ENCODE results near the gene C2orf78. TPM values are rescaled to one million over a fixed set of nuclear protein-coding genes. Genes with fewer than 3 reads are reported as not detected.
A peak's percentile ranks its signal among the peaks of the same experiment; 100 is the strongest.

C2orf78 gene
- total and polyA plus RNA-seq, 9 of the 15 experiments (the other 6 are each of a cell fraction or from before 2014, with no cell fraction given), result 0.04 to 0.28 (median 0.20) TPM

DNA sequence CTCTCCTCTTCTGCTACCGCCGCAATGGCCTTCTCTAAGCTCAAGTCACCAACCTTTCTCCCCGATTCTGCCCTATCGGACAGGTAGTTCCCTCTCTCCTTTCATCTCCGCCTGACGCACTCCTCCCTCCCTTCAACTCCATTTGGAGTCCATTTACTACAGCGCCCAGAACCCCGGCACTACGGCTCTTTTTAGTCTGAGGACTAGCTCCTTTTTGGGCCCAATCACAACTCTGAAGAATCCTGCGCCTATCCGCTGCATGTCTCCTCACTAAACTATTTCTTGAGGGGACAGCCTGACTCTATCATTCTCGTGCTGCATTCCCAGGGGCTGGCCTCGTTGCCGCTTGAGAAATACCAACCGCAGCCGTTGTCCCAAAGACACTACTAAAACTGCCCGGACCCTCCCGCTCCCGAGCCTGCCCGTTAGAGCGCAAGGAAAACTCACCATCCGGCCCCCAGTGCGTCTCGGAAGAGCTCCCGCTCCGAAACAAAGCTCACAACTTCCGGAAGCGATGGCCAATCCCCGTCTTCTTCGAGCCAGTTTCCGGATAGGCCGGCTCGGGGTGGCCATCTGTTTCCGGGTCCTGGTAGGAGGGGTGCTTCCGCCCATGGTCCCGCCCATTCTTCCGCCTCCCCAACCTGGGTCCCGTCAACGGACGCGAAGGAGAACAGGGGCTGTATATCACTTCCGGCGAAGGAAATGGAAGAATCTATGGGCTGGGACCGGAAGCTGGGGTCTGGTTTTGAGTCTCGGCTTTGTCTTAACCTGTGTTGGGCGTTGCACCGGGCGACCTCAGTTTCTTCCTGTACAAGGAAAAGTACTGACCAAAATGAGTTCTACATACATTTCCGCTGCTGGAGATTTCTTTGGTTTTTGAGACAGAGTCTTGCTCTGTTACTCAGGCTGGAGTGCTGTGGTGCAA is 46.9 kb upstream of the C2orf78 start, which contains the start of gene TPRKB (continued):
- TF ChIP-seq GTF2F1 (IDR thresholded peaks at IDR 0.05; ENCODE audit: low read depth, low read length) (no peak), ARID2 (IDR thresholded peaks at IDR 0.05) (peak; percentile 26; the same call in 1 of the 2 replicates), HNRNPLL (IDR thresholded peaks at IDR 0.05; ENCODE audit: low read depth, low read length, poor library complexity, severe bottlenecking) (peak; percentile 47), ZNF586 (CRISPR knock-in tag; conservative IDR thresholded peaks at IDR 0.05) (no peak), CHD2 (IDR thresholded peaks at IDR 0.05; ENCODE audit: low read depth, low read length) (0 out of 2 replicates have a peak, but pooled peaks have one; percentile 48), SIRT6 (IDR thresholded peaks at IDR 0.05; ENCODE audit: low read depth, low read length) (no peak), ZFP30 (CRISPR knock-in tag; IDR thresholded peaks at IDR 0.05; ENCODE audit: borderline replicate concordance) (no peak), C11orf30 (IDR thresholded peaks at IDR 0.05; ENCODE audit: low read depth) (peak; percentile 97), CSDE1 (IDR thresholded peaks at IDR 0.05) (no peak), NCOA4 (IDR thresholded peaks at IDR 0.05; ENCODE audit: partially characterized antibody) (no peak), SMAD3 (CRISPR knock-in tag; conservative IDR thresholded peaks at IDR 0.05) (0 out of 2 replicates have a peak, but pooled peaks have one; percentile 14), RBM22 (IDR thresholded peaks at IDR 0.05; ENCODE audit: low read depth, low read length, poor library complexity, severe bottlenecking) (peak; percentile 30)
- TF ChIP-seq, protein P1, sequence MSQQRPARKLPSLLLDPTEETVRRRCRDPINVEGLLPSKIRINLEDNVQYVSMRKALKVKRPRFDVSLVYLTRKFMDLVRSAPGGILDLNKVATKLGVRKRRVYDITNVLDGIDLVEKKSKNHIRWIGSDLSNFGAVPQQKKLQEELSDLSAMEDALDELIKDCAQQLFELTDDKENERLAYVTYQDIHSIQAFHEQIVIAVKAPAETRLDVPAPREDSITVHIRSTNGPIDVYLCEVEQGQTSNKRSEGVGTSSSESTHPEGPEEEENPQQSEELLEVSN (IDR thresholded peaks at IDR 0.05; ENCODE audit: borderline replicate concordance in 1 of 2, extremely low read depth in 1 of 2, insufficient read depth in 1 of 2, insufficient read length in 1 of 2, low read depth in 1 of 2, low read length in 1 of 2, poor library complexity in 1 of 2, severe bottlenecking in 1 of 2), result peak in 1 of 2 experiments; percentile 25
- TF ChIP-seq, protein P2, sequence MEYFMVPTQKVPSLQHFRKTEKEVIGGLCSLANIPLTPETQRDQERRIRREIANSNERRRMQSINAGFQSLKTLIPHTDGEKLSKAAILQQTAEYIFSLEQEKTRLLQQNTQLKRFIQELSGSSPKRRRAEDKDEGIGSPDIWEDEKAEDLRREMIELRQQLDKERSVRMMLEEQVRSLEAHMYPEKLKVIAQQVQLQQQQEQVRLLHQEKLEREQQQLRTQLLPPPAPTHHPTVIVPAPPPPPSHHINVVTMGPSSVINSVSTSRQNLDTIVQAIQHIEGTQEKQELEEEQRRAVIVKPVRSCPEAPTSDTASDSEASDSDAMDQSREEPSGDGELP (CRISPR knock-in tag; IDR thresholded peaks at IDR 0.05; ENCODE audit: borderline replicate concordance), result peak; percentile 98
- TF ChIP-seq, protein P3, sequence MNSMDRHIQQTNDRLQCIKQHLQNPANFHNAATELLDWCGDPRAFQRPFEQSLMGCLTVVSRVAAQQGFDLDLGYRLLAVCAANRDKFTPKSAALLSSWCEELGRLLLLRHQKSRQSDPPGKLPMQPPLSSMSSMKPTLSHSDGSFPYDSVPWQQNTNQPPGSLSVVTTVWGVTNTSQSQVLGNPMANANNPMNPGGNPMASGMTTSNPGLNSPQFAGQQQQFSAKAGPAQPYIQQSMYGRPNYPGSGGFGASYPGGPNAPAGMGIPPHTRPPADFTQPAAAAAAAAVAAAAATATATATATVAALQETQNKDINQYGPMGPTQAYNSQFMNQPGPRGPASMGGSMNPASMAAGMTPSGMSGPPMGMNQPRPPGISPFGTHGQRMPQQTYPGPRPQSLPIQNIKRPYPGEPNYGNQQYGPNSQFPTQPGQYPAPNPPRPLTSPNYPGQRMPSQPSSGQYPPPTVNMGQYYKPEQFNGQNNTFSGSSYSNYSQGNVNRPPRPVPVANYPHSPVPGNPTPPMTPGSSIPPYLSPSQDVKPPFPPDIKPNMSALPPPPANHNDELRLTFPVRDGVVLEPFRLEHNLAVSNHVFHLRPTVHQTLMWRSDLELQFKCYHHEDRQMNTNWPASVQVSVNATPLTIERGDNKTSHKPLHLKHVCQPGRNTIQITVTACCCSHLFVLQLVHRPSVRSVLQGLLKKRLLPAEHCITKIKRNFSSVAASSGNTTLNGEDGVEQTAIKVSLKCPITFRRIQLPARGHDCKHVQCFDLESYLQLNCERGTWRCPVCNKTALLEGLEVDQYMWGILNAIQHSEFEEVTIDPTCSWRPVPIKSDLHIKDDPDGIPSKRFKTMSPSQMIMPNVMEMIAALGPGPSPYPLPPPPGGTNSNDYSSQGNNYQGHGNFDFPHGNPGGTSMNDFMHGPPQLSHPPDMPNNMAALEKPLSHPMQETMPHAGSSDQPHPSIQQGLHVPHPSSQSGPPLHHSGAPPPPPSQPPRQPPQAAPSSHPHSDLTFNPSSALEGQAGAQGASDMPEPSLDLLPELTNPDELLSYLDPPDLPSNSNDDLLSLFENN (IDR thresholded peaks at IDR 0.05; ENCODE audit: low read depth in 2 of 2, low read length in 2 of 2), result 0 out of 4 replicates have a peak, but pooled peaks of 1 of the 2 experiments have one; percentile 5
- TF ChIP-seq, protein P4, sequence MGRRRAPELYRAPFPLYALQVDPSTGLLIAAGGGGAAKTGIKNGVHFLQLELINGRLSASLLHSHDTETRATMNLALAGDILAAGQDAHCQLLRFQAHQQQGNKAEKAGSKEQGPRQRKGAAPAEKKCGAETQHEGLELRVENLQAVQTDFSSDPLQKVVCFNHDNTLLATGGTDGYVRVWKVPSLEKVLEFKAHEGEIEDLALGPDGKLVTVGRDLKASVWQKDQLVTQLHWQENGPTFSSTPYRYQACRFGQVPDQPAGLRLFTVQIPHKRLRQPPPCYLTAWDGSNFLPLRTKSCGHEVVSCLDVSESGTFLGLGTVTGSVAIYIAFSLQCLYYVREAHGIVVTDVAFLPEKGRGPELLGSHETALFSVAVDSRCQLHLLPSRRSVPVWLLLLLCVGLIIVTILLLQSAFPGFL (CRISPR knock-in tag; IDR thresholded peaks at IDR 0.05), result no peak
- TF ChIP-seq, protein P5, sequence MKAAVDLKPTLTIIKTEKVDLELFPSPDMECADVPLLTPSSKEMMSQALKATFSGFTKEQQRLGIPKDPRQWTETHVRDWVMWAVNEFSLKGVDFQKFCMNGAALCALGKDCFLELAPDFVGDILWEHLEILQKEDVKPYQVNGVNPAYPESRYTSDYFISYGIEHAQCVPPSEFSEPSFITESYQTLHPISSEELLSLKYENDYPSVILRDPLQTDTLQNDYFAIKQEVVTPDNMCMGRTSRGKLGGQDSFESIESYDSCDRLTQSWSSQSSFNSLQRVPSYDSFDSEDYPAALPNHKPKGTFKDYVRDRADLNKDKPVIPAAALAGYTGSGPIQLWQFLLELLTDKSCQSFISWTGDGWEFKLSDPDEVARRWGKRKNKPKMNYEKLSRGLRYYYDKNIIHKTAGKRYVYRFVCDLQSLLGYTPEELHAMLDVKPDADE (conservative IDR thresholded peaks at IDR 0.05; ENCODE audit: control insufficient read depth, low read depth, low read length), result peak; percentile 96
